Measurements from ENCODE around the gene PRPSAP2. TPM values are rescaled to one million over a fixed set of nuclear protein-coding genes. Genes with fewer than 3 reads are reported as not detected.
"Not testable (repeated sequence)": the region's sequence is repeated elsewhere in the genome, so short reads cannot be mapped to it uniquely, and the experiment has no call there.

PRPSAP2 gene
- total and polyA plus RNA-seq, 2 of the 8 experiments (the other 6 are each of a cell fraction or from before 2014, with no cell fraction given) = 28.7 to 50.5 TPM

DNA sequence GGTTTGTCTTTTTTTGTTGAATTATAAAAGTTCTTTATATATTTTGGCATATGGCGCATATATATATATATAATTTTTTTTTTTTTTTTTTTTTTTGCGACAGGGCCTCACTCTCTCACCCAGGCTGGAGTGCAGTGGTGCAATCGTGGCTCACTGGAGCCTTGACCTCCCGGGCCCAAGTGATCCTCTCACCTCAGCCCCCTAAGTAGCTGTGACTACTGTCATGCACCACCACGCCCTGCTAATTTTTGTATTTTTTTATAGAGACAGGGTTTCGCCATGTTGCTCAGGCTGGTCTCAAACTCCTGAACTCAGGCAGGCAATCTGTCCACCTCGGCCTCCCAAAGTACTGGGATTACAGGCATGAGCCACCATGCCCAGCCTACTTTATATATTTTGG is 64.7 kb downstream of the PRPSAP2 start:
- H3K9me3 ChIP-seq (ENCODE audit: insufficient read depth in 2 of 2, low read depth in 1 of 2, low read length in 1 of 2); H4K8ac ChIP-seq (ENCODE audit: extremely low read depth, insufficient read depth, low read length); H4K5ac ChIP-seq (ENCODE audit: insufficient read length, low read depth, low read length); POLR2A ChIA-PET (ENCODE audit: partially characterized antibody); H2AK5ac ChIP-seq (ENCODE audit: low read depth, low read length); H2AFZ ChIP-seq (ENCODE audit: low read length); H3K27me3 ChIP-seq (replicated peaks in 1 of 4; ENCODE audit: control insufficient read depth in 3 of 4, extremely low read depth in 1 of 4, insufficient read depth in 3 of 4, low read length in 3 of 4); H3K23me2 ChIP-seq (ENCODE audit: low read depth, low read length); H3K79me2 ChIP-seq (ENCODE audit: control insufficient read depth in 1 of 2, insufficient read depth in 2 of 2, low read length in 2 of 2); H3K4ac ChIP-seq (replicated peaks; ENCODE audit: insufficient read length, low read depth, low read length); H2BK15ac ChIP-seq (ENCODE audit: low read length); H4K91ac ChIP-seq (replicated peaks; ENCODE audit: insufficient read length, low read length); H3K27ac ChIP-seq (ENCODE audit: low read depth, low read length); CTCF ChIA-PET (ENCODE audit: partially characterized antibody); H3K4me1 ChIP-seq (replicated peaks in 1 of 4; ENCODE audit: control insufficient read depth in 3 of 4, insufficient read depth in 4 of 4, low read length in 3 of 4); H3K4me2 ChIP-seq (ENCODE audit: insufficient read depth in 1 of 2, low read depth in 2 of 2, low read length in 2 of 2); DNase-seq (ENCODE audit: low read depth in 1 of 2, low spot score in 2 of 2); H3K14ac ChIP-seq (ENCODE audit: insufficient read length); H4K20me1 ChIP-seq (replicated peaks in 1 of 2; ENCODE audit: control insufficient read depth in 1 of 2, insufficient read depth in 2 of 2, low read length in 2 of 2); H3K9ac ChIP-seq (replicated peaks in 1 of 4; ENCODE audit: extremely low read depth in 1 of 4, low read depth in 3 of 4, low read length in 3 of 4); H2BK12ac ChIP-seq (ENCODE audit: low read depth, low read length); H3K79me1 ChIP-seq (ENCODE audit: low read depth, low read length); H2BK5ac ChIP-seq (ENCODE audit: low read depth, low read length); H2BK120ac ChIP-seq (replicated peaks; ENCODE audit: low read depth, low read length); H3K4me3 ChIP-seq (ENCODE audit: extremely low read depth in 1 of 4, insufficient read depth in 2 of 4, low read depth in 3 of 4, low read length in 4 of 4); H3K23ac ChIP-seq (ENCODE audit: insufficient read length); FAIRE-seq; H3K56ac ChIP-seq (replicated peaks; ENCODE audit: insufficient read length, low read depth, low read length); H2BK20ac ChIP-seq (ENCODE audit: low read length); H3K18ac ChIP-seq (ENCODE audit: extremely low read depth, low read length): not testable (repeated sequence)
- 91% methylated on average over 7 of the region's 7 CpGs; no CpG with 5 or more reads in 1 of the 2 experiments for WGBS, 2 experiments (ENCODE audit: extremely low coverage in 1 of 2, insufficient coverage in 1 of 2, insufficient read length in 1 of 2, insufficient replicate concordance in 2 of 2, low coverage in 1 of 2, low lambda C conversion rate in 2 of 2, missing lambda C conversion rate in 1 of 2)
- H3K36me3 ChIP-seq (ENCODE audit: control insufficient read depth in 2 of 4, insufficient read depth in 4 of 4, low read length in 3 of 4) = peaks cover 3 to 11% (median 6%) of the 10 kb centered on the region in 4 experiments; a peak in 6 of 8 replicates

Data from H1 (cell line).